ENCODE measurements around the gene EMX2. TPM values are rescaled to one million over a fixed set of nuclear protein-coding genes. Genes with fewer than 3 reads are reported as not detected.

The EMX2 gene
- total RNA-seq, 1 donor from 2014 or later: 24.7 TPM

DNA sequence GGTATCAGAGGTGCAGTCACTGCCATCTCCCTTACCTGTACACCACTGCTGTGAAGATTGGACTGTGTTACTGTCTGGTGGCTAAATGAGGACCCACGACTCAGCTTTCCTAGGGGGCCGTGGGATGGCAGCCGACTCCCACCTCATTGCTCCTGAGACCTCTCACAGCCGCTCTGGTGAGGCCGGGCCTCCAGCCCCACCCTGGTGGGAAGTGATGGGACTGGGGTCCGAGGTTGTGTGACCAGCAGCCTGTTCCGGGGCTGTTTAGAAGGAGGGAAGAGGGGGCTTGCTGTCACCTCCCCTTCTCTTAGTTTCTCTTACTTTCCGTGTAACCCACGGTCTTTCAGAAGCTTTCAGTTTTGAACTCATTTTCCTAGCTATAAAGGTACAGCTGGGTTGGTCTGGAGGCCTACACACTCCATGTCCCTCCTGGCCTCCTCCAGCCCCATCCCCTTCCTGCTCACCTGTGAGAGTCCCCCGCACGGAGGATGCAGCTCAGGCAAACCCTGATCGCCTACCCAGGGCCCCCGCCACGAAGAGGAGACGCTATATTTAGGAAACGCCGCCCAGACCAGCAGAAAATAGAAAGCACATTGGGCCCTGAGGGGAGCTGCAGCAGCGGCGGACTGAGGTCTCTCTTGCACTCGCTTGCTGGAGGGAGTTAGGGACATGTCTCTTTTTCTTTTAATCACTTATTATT is 4.6 kb downstream of the EMX2 start:
- Mint-ChIP-seq H3K27me3 (peaks cover 87% of the 10 kb centered on the region), H3K36me3 (peaks cover 30% of the 10 kb centered on the region), H3K9me3 (no peaks in the 10 kb centered on the region), H3K4me3 (peak overlapping the region; percentile 92), H3K27ac (peak overlapping the region; percentile 93), H3K4me1 (ENCODE audit: unreplicated experiment) (peaks cover 46% of the 10 kb centered on the region)
- no peak for TF ChIP-seq CTCF (conservative IDR thresholded peaks at IDR 0.05)
- no peak for DNase-seq (ENCODE audit: extremely low spot score, unreplicated experiment)

DNA sequence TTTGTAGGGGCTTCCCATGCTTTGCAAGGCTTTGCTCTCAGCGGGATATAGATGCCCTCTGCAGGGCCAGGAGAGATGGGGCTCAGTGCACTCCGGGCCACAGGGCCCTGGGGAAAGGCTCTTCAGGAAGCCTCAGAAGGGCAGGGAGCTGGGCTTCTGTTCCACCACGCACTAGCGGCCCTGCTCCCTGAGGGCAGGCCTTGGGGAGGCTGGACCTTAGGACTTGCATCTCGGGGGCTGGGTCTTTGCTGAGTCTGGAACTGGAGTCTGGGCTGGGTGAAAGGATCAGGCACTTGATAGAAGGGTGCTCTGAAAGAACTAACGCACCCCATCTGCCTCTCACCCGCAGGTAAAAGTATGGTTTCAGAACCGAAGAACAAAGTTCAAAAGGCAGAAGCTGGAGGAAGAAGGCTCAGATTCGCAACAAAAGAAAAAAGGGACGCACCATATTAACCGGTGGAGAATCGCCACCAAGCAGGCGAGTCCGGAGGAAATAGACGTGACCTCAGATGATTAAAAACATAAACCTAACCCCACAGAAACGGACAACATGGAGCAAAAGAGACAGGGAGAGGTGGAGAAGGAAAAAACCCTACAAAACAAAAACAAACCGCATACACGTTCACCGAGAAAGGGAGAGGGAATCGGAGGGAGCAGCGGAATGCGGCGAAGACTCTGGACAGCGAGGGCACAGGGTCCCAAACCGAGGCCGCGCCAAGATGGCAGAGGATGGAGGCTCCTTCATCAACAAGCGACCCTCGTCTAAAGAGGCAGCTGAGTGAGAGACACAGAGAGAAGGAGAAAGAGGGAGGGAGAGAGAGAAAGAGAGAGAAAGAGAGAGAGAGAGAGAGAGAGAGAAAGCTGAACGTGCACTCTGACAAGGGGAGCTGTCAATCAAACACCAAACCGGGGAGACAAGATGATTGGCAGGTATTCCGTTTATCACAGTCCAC is 5.4 kb downstream of the EMX2 start:
- no peak for TF ChIP-seq CTCF (conservative IDR thresholded peaks at IDR 0.05)
- no peaks in the 10 kb centered on the region for H3K9me3 Mint-ChIP-seq
- H3K27me3 Mint-ChIP-seq: peaks cover 91% of the 10 kb centered on the region
- peaks cover 30% of the 10 kb centered on the region for H3K36me3 Mint-ChIP-seq
- peak overlapping the region; percentile 92 for H3K4me3 Mint-ChIP-seq
- no peak for DNase-seq (ENCODE audit: extremely low spot score, unreplicated experiment)
- peak overlapping the region; percentile 93 for H3K27ac Mint-ChIP-seq
- peaks cover 53% of the 10 kb centered on the region for H3K4me1 Mint-ChIP-seq (ENCODE audit: unreplicated experiment)

DNA sequence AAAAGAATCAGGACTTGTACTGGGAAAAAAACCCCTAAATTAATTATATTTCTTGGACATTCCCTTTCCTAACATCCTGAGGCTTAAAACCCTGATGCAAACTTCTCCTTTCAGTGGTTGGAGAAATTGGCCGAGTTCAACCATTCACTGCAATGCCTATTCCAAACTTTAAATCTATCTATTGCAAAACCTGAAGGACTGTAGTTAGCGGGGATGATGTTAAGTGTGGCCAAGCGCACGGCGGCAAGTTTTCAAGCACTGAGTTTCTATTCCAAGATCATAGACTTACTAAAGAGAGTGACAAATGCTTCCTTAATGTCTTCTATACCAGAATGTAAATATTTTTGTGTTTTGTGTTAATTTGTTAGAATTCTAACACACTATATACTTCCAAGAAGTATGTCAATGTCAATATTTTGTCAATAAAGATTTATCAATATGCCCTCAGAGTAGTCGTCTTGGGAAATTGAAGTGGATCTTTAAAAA is 6.6 kb downstream of the EMX2 start:
- no peak for DNase-seq (ENCODE audit: extremely low spot score, unreplicated experiment)
- H3K4me3 Mint-ChIP-seq: peak overlapping the region; percentile 77
- no peak overlapping the region for H3K27ac Mint-ChIP-seq
- peaks cover 90% of the 10 kb centered on the region for H3K27me3 Mint-ChIP-seq
- H3K9me3 Mint-ChIP-seq: no peaks in the 10 kb centered on the region
- no peak for TF ChIP-seq CTCF (conservative IDR thresholded peaks at IDR 0.05)
- peaks cover 30% of the 10 kb centered on the region for H3K36me3 Mint-ChIP-seq
- peaks cover 57% of the 10 kb centered on the region for H3K4me1 Mint-ChIP-seq (ENCODE audit: unreplicated experiment)

DNA sequence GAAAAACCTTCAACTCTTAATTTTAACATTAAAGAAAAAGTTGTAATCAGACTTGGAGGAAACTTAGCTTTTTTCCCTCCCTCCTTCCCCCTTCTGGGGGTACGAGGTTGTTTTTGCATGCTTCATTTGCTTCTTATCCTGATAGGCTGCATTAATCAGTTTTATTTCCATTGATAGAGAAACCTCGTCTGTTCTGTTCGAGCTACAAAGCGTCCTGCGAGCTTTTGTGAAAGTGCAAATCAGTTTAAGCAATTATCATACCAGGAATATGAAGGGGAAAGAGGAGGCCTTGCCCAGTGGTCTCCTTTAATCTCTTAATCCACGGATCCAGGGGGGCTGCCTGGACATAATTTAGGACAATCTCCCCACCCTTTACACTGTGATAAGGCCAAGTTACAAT is 7.5 kb downstream of the EMX2 start:
- no peak for DNase-seq (ENCODE audit: extremely low spot score, unreplicated experiment)
- Mint-ChIP-seq H3K4me1 (ENCODE audit: unreplicated experiment) (peaks cover 58% of the 10 kb centered on the region), H3K36me3 (peaks cover 27% of the 10 kb centered on the region)

More for the DNA sequence above, 7.5 kb downstream of the EMX2 start:
- peak overlapping the region; percentile 64 for H3K27ac Mint-ChIP-seq
- no peaks in the 10 kb centered on the region for H3K9me3 Mint-ChIP-seq
- H3K4me3 Mint-ChIP-seq: peak overlapping the region; percentile 86
- no peak for TF ChIP-seq CTCF (conservative IDR thresholded peaks at IDR 0.05)
- peaks cover 92% of the 10 kb centered on the region for H3K27me3 Mint-ChIP-seq

All from type B pancreatic cell (in vitro differentiated cells).